Prostate gland (tissue), 2 donors: ENCODE results near the gene ACSF3.

Experiments
- CTCF ChIP-seq, 4 experiments: fragments of 200-600 bp in 2 of 4; fragments of 450-650 bp in 2 of 4; sonication (generic) in 2 of 4; IDR thresholded peaks; 1 replicate in 3 of 4; 2 replicates in 1 of 4; pipeline ENCODE4 v1.5.1; 2016 to 2019; ENCODE audit warnings: antibody characterized with exemption in 4 of 4, mild to moderate bottlenecking in 2 of 4, moderate library complexity in 2 of 4
- POLR2A ChIP-seq: fragments of 450-650 bp; IDR thresholded peaks from one replicate; pipeline ENCODE4 v1.6.1; 2016; ENCODE audit warnings: antibody characterized with exemption, mild to moderate bottlenecking
- POLR2AphosphoS5 ChIP-seq: sonication (generic); formaldehyde crosslinking; IDR thresholded peaks from one replicate; pipeline ENCODE4 v1.6.1; 2017; ENCODE audit warnings: antibody characterized with exemption

GRCh38 chr16:89094252-89094879 is 714 bp downstream of the ACSF3 start:
- TF ChIP-seq CTCF (IDR thresholded peaks at IDR 0.05): no peak
- no peak for TF ChIP-seq POLR2A
- no peak for TF ChIP-seq POLR2AphosphoS5
